Measurements from ENCODE around the gene VWA8.
"Not testable (repeated sequence)": the region's sequence is repeated elsewhere in the genome, so short reads cannot be mapped to it uniquely, and the experiment has no call there.

VWA8 gene

GRCh38 chr13:41648314-41648935 lies 312.5 kb downstream of the VWA8 start:
- H3K79me2 ChIP-seq (ENCODE audit: low read length) = no peaks in the 10 kb centered on the region
- H3K9ac ChIP-seq (ENCODE audit: low read length) = no peak overlapping the region
- no peak overlapping the region for H3K27ac ChIP-seq (ENCODE audit: low read length)
- H3K27me3 ChIP-seq (ENCODE audit: low read depth, low read length) = no peaks in the 10 kb centered on the region
- TF ChIP-seq EZH2phosphoT487 (IDR thresholded peaks at IDR 0.05; ENCODE audit: low read depth) = no peak
- TF ChIP-seq, protein P1, sequence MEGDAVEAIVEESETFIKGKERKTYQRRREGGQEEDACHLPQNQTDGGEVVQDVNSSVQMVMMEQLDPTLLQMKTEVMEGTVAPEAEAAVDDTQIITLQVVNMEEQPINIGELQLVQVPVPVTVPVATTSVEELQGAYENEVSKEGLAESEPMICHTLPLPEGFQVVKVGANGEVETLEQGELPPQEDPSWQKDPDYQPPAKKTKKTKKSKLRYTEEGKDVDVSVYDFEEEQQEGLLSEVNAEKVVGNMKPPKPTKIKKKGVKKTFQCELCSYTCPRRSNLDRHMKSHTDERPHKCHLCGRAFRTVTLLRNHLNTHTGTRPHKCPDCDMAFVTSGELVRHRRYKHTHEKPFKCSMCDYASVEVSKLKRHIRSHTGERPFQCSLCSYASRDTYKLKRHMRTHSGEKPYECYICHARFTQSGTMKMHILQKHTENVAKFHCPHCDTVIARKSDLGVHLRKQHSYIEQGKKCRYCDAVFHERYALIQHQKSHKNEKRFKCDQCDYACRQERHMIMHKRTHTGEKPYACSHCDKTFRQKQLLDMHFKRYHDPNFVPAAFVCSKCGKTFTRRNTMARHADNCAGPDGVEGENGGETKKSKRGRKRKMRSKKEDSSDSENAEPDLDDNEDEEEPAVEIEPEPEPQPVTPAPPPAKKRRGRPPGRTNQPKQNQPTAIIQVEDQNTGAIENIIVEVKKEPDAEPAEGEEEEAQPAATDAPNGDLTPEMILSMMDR (IDR thresholded peaks at IDR 0.05; ENCODE audit: low read depth, low read length) = no peak
- H3K4me1 ChIP-seq (ENCODE audit: low read length) = no peaks in the 10 kb centered on the region
- no peaks in the 10 kb centered on the region for H4K20me1 ChIP-seq (ENCODE audit: insufficient read depth, low read length)
- no peaks in the 10 kb centered on the region for H3K36me3 ChIP-seq (replicated peaks; ENCODE audit: low read depth, low read length)
- H3K9me3 ChIP-seq (ENCODE audit: insufficient read depth, low read length) = no peaks in the 10 kb centered on the region
- H3K4me3 ChIP-seq (ENCODE audit: low read length) = no peak overlapping the region
- H3K4me2 ChIP-seq (ENCODE audit: low read length) = no peak overlapping the region
- H2AFZ ChIP-seq (ENCODE audit: low read depth, low read length) = no peak overlapping the region

DNA sequence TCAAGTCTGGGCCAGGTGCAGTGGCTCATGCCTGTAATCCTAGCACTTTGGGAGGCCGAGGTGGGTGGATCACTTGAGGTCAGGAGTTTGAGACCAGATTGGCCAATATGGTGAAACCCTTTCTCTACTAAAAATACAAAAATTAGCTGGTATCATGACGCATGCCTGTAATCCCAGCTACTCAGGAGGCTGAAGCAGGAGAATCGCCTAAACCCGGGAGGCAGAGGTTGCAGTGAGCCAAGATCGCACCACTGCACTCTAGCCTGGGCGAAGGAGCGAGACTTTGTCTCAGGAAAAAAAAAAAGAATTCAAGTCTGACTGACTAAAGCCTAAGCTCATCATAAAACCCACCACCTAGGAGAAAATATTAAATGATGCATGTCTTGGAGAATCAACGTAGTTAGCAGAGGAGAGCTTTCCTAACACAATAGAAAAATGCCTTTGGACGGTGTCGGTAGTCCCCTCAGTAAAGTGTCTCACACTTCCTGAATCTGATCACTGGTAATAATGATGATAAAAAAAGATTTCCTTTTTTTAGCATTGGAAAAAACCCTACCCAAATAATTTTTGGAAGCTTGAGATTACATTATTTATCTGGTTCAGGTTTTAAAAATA lies 313.1 kb downstream of the VWA8 start:
- H3K4me3 ChIP-seq (ENCODE audit: low read length); H3K36me3 ChIP-seq (replicated peaks; ENCODE audit: low read depth, low read length); H3K79me2 ChIP-seq (ENCODE audit: low read length); H3K4me1 ChIP-seq (ENCODE audit: low read length); H3K9me3 ChIP-seq (ENCODE audit: insufficient read depth, low read length); H3K27me3 ChIP-seq (ENCODE audit: low read depth, low read length); H3K27ac ChIP-seq (ENCODE audit: low read length); H2AFZ ChIP-seq (ENCODE audit: low read depth, low read length); H3K4me2 ChIP-seq (ENCODE audit: low read length); H4K20me1 ChIP-seq (ENCODE audit: insufficient read depth, low read length); H3K9ac ChIP-seq (ENCODE audit: low read length): not testable (repeated sequence)

- no peaks in the 10 kb centered on the region for H3K36me3 ChIP-seq (replicated peaks; ENCODE audit: low read depth, low read length)
- no peaks in the 10 kb centered on the region for H3K27me3 ChIP-seq (ENCODE audit: low read depth, low read length)
- H3K4me3 ChIP-seq (ENCODE audit: low read length) = no peak overlapping the region
- no peaks in the 10 kb centered on the region for H3K4me1 ChIP-seq (ENCODE audit: low read length)
- H3K79me2 ChIP-seq (ENCODE audit: low read length) = no peaks in the 10 kb centered on the region
- H3K9me3 ChIP-seq (ENCODE audit: insufficient read depth, low read length) = no peaks in the 10 kb centered on the region
- H2AFZ ChIP-seq (ENCODE audit: low read depth, low read length) = no peak overlapping the region
- H3K9ac ChIP-seq (ENCODE audit: low read length) = no peak overlapping the region
- no peak overlapping the region for H3K27ac ChIP-seq (ENCODE audit: low read length)
- TF ChIP-seq, protein P1 (IDR thresholded peaks at IDR 0.05; ENCODE audit: low read depth, low read length) = no peak
- no peak for TF ChIP-seq EZH2phosphoT487 (IDR thresholded peaks at IDR 0.05; ENCODE audit: low read depth)
- H3K4me2 ChIP-seq (ENCODE audit: low read length) = no peak overlapping the region
- no peaks in the 10 kb centered on the region for H4K20me1 ChIP-seq (ENCODE audit: insufficient read depth, low read length)
Measured at GRCh38 chr13:41645331-41645730, 315.6 kb downstream of the VWA8 start.

DNA sequence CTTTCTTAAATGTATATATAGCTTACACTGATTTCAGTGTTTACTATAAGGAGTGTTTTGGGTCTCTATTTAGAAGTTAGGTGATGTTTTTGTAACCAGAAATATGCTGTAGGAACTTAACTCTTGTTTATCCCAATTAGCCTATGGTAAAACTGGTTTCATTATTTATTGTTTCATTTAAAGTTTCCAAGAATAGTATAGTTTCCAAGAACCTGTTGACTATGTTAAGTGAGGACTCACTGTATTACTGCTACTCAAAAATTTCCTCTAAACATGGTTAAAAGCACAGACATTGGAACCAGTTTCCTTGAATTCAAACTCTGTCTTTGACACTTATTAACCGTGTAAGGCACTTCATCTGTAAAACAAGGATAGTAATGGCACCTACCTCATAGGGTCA lies 316.2 kb downstream of the VWA8 start:
- H3K9me3 ChIP-seq (ENCODE audit: insufficient read depth, low read length) = no peaks in the 10 kb centered on the region
- H3K9ac ChIP-seq (ENCODE audit: low read length) = no peak overlapping the region
- H3K4me1 ChIP-seq (ENCODE audit: low read length) = no peaks in the 10 kb centered on the region
- no peaks in the 10 kb centered on the region for H3K27me3 ChIP-seq (ENCODE audit: low read depth, low read length)
- no peak for TF ChIP-seq EZH2phosphoT487 (IDR thresholded peaks at IDR 0.05; ENCODE audit: low read depth)
- TF ChIP-seq, protein P1 (IDR thresholded peaks at IDR 0.05; ENCODE audit: low read depth, low read length) = no peak
- H3K27ac ChIP-seq (ENCODE audit: low read length) = no peak overlapping the region
- no peak overlapping the region for H3K4me3 ChIP-seq (ENCODE audit: low read length)
- H4K20me1 ChIP-seq (ENCODE audit: insufficient read depth, low read length) = no peaks in the 10 kb centered on the region
- H3K4me2 ChIP-seq (ENCODE audit: low read length) = no peak overlapping the region
- no peak overlapping the region for H2AFZ ChIP-seq (ENCODE audit: low read depth, low read length)
- no peaks in the 10 kb centered on the region for H3K79me2 ChIP-seq (ENCODE audit: low read length)
- no peaks in the 10 kb centered on the region for H3K36me3 ChIP-seq (replicated peaks; ENCODE audit: low read depth, low read length)

Data from OCI-LY3 (cell line).